Activated B cell treated with CpG ODN at 0.5 μM for 24 hours (primary cell): Measurements from ENCODE around the gene MED12L. TPM values are rescaled to one million over a fixed set of nuclear protein-coding genes. Genes with fewer than 3 reads are reported as not detected.

Experiments used
- ATAC-seq: fragments of 200-7000 bp; cut with Tn5 transposase; one replicate; pipeline ENCODE4 v1.10.0; 2021; ENCODE audit warnings: low read depth, mild to moderate bottlenecking, moderate library complexity
- CTCF ChIA-PET: fragments of 350-600 bp; sonication (Branson Sonifier 250); formaldehyde crosslinking; loops from one replicate; lab custom pipeline; 2021; ENCODE audit warnings: antibody characterized with exemption; lab: Charles Lee
- POLR2A ChIA-PET: fragments of 350-600 bp; sonication (Branson Sonifier 250); formaldehyde crosslinking; loops from one replicate; lab custom pipeline; 2021; ENCODE audit warnings: antibody characterized with exemption; lab: Charles Lee
- DNase-seq: peaks from one replicate; pipeline ENCODE4 v3.0.0; 2022
- H3K27ac Mint-ChIP-seq: one replicate; pipeline ENCODE4 v1.8.0; 2020; ENCODE audit warnings: mixed read lengths
- H3K27me3 Mint-ChIP-seq: one replicate; pipeline ENCODE4 v1.8.0; 2021; ENCODE audit warnings: mixed read lengths
- H3K36me3 Mint-ChIP-seq: one replicate; pipeline ENCODE4 v1.8.0; 2021; ENCODE audit warnings: low read depth, mixed read lengths
- H3K4me1 Mint-ChIP-seq: one replicate; pipeline ENCODE4 v1.8.0; 2021; ENCODE audit warnings: mixed read lengths
- H3K4me3 Mint-ChIP-seq: one replicate; pipeline ENCODE4 v1.8.0; 2020; ENCODE audit warnings: mild to moderate bottlenecking, mixed read lengths
- H3K9me3 Mint-ChIP-seq: one replicate; pipeline ENCODE4 v1.8.0; 2020; ENCODE audit warnings: mixed read lengths
- CTCF ChIP-seq: fragments of 200-600 bp; IDR thresholded peaks from one replicate; pipeline ENCODE4 v1.8.0; 2022; ENCODE audit warnings: antibody characterized with exemption, mild to moderate bottlenecking
- intact Hi-C: fragments of 100-400 bp; cut with micrococcal nuclease; formaldehyde crosslinking; loops from one replicate; pipeline ENCODE4 v1.15.1; 2024
- total RNA-seq: library from RNA; stranded (reverse); gene quantifications from 2 replicates; pipeline ENCODE4 v1.2.3, GENCODE V29; 2022

Gene MED12L
- total RNA-seq, 1 donor from 2014 or later, result 1.5 TPM

GRCh38 chr3:151152455-151153079 lies 67.1 kb downstream of the MED12L start:
- no peak for TF ChIP-seq CTCF

GRCh38 chr3:151154566-151154965 lies 69.1 kb downstream of the MED12L start:
- Mint-ChIP-seq H3K4me1 (no peaks in the 10 kb centered on the region), H3K4me3 (no peak overlapping the region), H3K9me3 (no peaks in the 10 kb centered on the region), H3K27ac (no peak overlapping the region), H3K36me3 (no peaks in the 10 kb centered on the region), H3K27me3 (peaks cover 2% of the 10 kb centered on the region)
- ChIA-PET POLR2A (no interaction called here), CTCF (no interaction called here)
- TF ChIP-seq CTCF, result no peak
- DNase-seq, result no peak
- intact Hi-C loops, result no loop called here
- ATAC-seq, result no peak

More at GRCh38 chr3:151152455-151153079, 67.1 kb downstream of the MED12L start:
- H3K27ac Mint-ChIP-seq, result no peak overlapping the region
- H3K4me3 Mint-ChIP-seq, result no peak overlapping the region
- no peak for DNase-seq
- intact Hi-C loops, result no loop called here
- H3K9me3 Mint-ChIP-seq, result no peaks in the 10 kb centered on the region
- ATAC-seq, result no peak
- ChIA-PET POLR2A (interaction anchor here (0.6 kb wide), 1 partner anchor 139 kb away, joined by 3 read pairs; no protein-coding TSS in a partner anchor), CTCF (interaction anchor here (1.2 kb wide), 1 partner anchor 10 kb away, joined by 3 read pairs; no protein-coding TSS in a partner anchor)
- H3K36me3 Mint-ChIP-seq, result no peaks in the 10 kb centered on the region
- peaks cover 1% of the 10 kb centered on the region for H3K4me1 Mint-ChIP-seq
- H3K27me3 Mint-ChIP-seq, result peaks cover 2% of the 10 kb centered on the region

GRCh38 chr3:151155409-151156128 lies 70.1 kb downstream of the MED12L start:
- no peak for DNase-seq
- CTCF ChIA-PET, result interaction anchor here (0.8 to 1.8 kb wide), 9 partner anchors 11 to 133 kb away, joined by 3 to 10 read pairs (median 4); no protein-coding TSS in a partner anchor
- H3K4me1 Mint-ChIP-seq, result no peaks in the 10 kb centered on the region
- no peak overlapping the region for H3K4me3 Mint-ChIP-seq
- intact Hi-C loops, result loop anchor here (1.0 to 2.0 kb wide), 3 partner anchors 128 to 763 kb away; no protein-coding TSS in a partner anchor
- no peak overlapping the region for H3K27ac Mint-ChIP-seq
- no peaks in the 10 kb centered on the region for H3K27me3 Mint-ChIP-seq
- no peak for TF ChIP-seq CTCF
- no peaks in the 10 kb centered on the region for H3K9me3 Mint-ChIP-seq
- no peaks in the 10 kb centered on the region for H3K36me3 Mint-ChIP-seq
- ATAC-seq, result no peak
- POLR2A ChIA-PET, result interaction anchor here (0.6 kb wide), 1 partner anchor 751 kb away, joined by 4 read pairs; no protein-coding TSS in a partner anchor

GRCh38 chr3:151156618-151157216 lies 71.3 kb downstream of the MED12L start:
- Mint-ChIP-seq H3K9me3 (no peaks in the 10 kb centered on the region), H3K27ac (no peak overlapping the region), H3K4me1 (no peaks in the 10 kb centered on the region), H3K36me3 (no peaks in the 10 kb centered on the region), H3K27me3 (no peaks in the 10 kb centered on the region), H3K4me3 (no peak overlapping the region)
- no peak for TF ChIP-seq CTCF
- intact Hi-C loops, result loop anchor here (1.0 to 2.0 kb wide), 3 partner anchors 127 to 762 kb away; no protein-coding TSS in a partner anchor
- peak; percentile 87 for ATAC-seq
- ChIA-PET POLR2A (interaction anchor here (0.5 kb wide), 1 partner anchor 390 kb away, joined by 4 read pairs; no protein-coding TSS in a partner anchor), CTCF (interaction anchor here (0.7 to 1.8 kb wide), 12 partner anchors 10 to 682 kb away, joined by 3 to 10 read pairs (median 4); no protein-coding TSS in a partner anchor)
- no peak for DNase-seq
